Skeletal muscle satellite cell (primary cell): Measurements from ENCODE around the gene S100A11.

ENCODE experiments used
- H3K27me3 ChIP-seq: 2 replicates; pipeline ENCODE4 v1.7.0; 2013; ENCODE audit warnings: low read length; ENCODE audit not compliant: control insufficient read depth, insufficient read depth
- H3K36me3 ChIP-seq: 2 replicates; pipeline ENCODE4 v1.7.0; 2013; ENCODE audit warnings: mild to moderate bottlenecking, control low read depth, low read length; ENCODE audit not compliant: insufficient read depth
- H3K4me1 ChIP-seq: 2 replicates; pipeline ENCODE4 v1.7.0; 2013; ENCODE audit warnings: low read length; ENCODE audit not compliant: control insufficient read depth, insufficient read depth
- H3K4me2 ChIP-seq: 2 replicates; pipeline ENCODE4 v1.7.0; 2013; ENCODE audit warnings: mild to moderate bottlenecking, low read length
- H3K4me3 ChIP-seq: 2 replicates; pipeline ENCODE4 v1.7.0; 2013; ENCODE audit warnings: low read length
- H3K9ac ChIP-seq: 2 replicates; pipeline ENCODE4 v1.7.0; 2013; ENCODE audit warnings: mild to moderate bottlenecking, low read depth, low read length, moderate library complexity
- H3K9me3 ChIP-seq: replicated peaks from 2 replicates; pipeline ENCODE4 v1.7.0; 2013; ENCODE audit warnings: mild to moderate bottlenecking, control low read depth, low read length

Gene S100A11

DNA sequence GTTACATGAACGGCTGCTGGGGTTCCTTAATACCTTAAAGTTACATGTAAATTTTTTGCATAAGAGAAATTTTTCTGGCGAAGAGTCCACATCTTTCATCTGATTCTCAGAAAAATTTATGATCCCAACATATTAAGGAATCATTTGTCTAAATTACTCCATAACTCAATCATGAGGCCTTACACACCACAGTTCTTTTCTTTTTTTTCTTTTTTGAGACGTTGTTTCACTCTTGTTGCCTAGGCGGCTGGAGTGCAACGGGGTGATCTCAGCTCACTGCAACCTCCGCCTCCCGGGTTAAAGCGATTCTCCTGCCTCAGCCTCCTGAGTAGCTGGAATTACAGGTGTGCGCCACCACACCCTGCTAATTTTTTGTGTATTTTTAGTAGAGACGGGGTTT, 2.1 kb upstream of the S100A11 start:
- H3K4me2 ChIP-seq, result no peak overlapping the region
- H3K27me3 ChIP-seq, result peaks cover 31% of the 10 kb centered on the region
- H3K9ac ChIP-seq, result no peak overlapping the region
- H3K4me1 ChIP-seq, result peaks cover 16% of the 10 kb centered on the region
- no peak overlapping the region for H3K4me3 ChIP-seq
- no peaks in the 10 kb centered on the region for H3K9me3 ChIP-seq
- peaks cover 11% of the 10 kb centered on the region for H3K36me3 ChIP-seq

DNA sequence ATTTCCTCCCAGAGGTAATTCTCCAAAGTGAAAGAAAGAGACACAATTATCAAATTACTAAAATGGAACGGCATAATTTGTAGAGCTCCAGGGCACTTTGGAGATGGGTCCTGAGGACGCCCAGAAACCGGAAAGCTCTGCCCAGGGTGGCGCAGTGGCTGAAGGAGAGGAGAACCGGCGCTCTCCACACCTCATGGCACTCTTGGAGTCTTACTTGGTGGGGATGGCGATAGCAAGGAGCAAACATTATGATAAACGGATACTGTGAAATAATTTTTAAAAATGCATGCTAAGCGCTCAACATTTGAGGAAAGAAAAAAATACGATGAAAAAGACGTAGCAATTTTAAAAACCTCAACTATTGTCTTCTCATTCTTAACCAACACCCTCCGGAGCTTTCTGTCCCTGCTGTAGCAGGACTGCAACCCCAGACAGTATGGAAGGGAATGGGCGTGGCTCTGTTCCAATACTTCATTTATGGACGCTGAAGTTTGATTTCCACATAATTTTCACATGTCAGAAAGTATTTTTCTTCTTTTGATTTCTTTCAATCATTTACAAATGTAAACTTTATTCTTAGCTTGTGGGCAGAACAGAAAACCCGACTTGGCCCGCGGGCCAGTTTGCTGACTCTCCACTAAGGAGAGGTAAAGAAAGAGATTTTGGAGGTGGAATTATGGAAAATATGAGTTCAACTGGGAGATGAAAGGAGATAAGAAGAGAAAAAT, 1.1 kb downstream of the S100A11 start:
- peaks cover 12% of the 10 kb centered on the region for H3K27me3 ChIP-seq
- peak overlapping the region; percentile 96 for H3K4me3 ChIP-seq
- H3K4me1 ChIP-seq, result peaks cover 22% of the 10 kb centered on the region

DNA sequence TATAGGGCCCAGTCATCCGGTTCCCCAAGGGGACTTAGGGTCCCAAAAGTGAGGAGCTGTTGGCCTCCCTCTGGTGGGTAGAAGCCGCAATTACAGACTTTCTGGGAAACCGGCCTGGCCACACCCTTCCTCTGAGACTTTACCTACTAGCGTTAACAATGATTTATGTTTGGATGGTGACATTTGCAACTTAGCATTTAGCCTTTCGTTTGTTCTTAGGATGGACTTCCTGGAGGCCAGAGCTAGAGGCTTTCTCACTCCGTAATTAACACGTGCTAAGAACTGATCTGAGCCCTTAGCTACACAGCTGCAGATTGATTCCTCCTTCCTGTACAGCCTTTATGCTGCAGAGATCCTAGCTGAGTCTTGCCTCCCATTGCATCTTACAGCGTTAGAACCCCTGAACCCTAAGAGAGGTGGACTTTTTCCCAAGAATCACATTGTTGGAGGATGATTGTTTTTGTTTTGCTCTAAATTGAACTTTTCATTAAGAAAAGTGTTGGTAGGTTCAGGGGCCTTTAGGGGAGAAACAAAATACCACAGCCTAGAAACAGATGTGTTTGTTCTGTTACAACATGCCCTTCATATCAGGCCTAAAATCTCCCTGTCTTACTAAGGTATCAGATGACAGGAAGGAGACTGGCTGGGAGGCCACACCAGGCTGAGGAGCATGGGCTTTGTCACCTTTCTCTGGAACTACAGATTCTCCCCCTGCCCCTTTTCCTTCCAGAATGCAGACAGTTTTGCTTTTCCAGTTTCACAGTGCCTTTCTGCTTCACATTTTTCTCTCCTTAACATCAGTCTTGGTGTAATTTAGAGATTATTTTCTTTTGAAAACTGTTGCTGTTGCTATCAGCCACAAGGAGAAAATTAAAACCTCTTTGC, 1.9 kb downstream of the S100A11 start:
- peak overlapping the region; percentile 96 for H3K4me3 ChIP-seq
- peaks cover 4% of the 10 kb centered on the region for H3K27me3 ChIP-seq
- H3K4me1 ChIP-seq, result peaks cover 23% of the 10 kb centered on the region
- peak overlapping the region; percentile 100 for H3K9ac ChIP-seq
- no peaks in the 10 kb centered on the region for H3K9me3 ChIP-seq
- peaks cover 41% of the 10 kb centered on the region for H3K36me3 ChIP-seq
- peak overlapping the region; percentile 85 for H3K4me2 ChIP-seq

More for the DNA sequence above, 1.1 kb downstream of the S100A11 start:
- Histone ChIP-seq H3K9me3 (no peaks in the 10 kb centered on the region), H3K9ac (peak overlapping the region; percentile 100), H3K36me3 (peaks cover 40% of the 10 kb centered on the region), H3K4me2 (peak overlapping the region; percentile 85)

DNA sequence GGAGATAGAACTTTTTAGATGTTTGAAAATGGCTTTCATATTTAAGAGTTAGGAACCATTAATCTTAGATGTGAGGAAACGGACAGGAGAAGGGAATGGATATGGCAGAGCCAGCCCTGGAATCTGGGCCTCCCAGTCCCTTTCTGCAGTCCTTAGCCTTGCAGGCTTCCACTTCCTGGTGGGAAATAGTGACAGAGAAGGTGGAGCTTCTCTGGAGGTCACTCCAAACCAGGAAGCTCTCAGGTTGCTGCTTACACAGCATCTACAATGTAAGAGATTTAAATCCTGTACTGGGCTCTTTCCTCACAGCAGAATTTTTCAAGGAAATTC, 2.5 kb downstream of the S100A11 start:
- no peaks in the 10 kb centered on the region for H3K9me3 ChIP-seq
- peaks cover 41% of the 10 kb centered on the region for H3K36me3 ChIP-seq
- H3K27me3 ChIP-seq, result no peaks in the 10 kb centered on the region
- H3K4me1 ChIP-seq, result peaks cover 25% of the 10 kb centered on the region
- peak overlapping the region; percentile 100 for H3K9ac ChIP-seq
- H3K4me3 ChIP-seq, result peak overlapping the region; percentile 96
- peak overlapping the region; percentile 85 for H3K4me2 ChIP-seq

DNA sequence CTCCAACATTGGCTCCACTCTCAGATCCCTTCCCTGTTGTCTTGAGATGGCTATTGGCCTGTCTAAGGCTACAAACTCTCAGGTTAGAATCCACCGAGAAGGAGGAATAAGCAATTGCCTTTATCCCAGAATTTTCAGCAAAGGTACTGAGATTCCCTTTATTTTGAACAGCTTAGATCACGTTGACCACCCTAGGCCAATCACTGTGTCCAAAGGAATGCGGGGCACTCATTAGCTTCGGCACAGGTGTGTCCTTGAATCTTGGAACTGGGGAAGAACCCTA, 6.9 kb downstream of the S100A11 start:
- Histone ChIP-seq H3K4me2 (no peak overlapping the region), H3K36me3 (peaks cover 37% of the 10 kb centered on the region), H3K9me3 (no peaks in the 10 kb centered on the region), H3K4me1 (peaks cover 18% of the 10 kb centered on the region), H3K27me3 (no peaks in the 10 kb centered on the region), H3K4me3 (no peak overlapping the region), H3K9ac (no peak overlapping the region)

DNA sequence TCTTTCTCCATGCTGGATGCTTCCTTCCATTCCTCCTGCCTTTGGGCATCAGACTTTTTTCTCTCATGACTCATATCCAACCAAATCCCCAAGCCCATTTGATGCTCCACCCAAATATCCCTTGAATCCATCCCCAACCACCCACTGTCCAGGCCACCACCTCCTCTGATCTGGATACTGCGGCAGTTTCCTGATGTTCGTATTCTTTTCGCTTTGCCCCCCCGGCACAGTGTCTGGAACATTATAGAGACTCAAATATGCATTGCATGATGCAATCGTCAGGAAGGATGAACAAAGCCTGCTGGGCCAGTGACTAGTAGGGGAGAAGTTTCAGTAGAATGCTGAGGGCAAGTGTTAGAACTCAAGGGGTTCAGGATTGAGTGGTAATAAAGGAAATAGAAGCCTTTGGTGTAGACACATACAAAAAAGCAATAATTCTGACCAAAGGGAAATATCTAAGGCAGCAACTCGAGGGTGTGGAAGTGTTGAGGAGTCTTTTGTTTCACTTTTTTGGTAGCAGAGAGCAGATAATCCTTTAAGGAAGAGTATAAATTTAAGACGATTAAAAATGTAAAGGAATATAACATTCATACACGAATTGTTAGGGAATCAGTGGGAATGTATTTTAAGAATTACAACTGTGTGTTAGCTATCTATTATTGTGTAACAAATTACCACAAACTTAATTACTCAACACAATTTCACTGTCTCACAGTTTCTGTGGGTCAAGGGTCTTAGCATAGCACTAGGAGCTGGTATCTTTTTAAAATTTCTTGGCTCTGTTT, 7.5 kb downstream of the S100A11 start:
- no peak overlapping the region for H3K4me3 ChIP-seq
- H3K27me3 ChIP-seq, result no peaks in the 10 kb centered on the region
- no peak overlapping the region for H3K4me2 ChIP-seq
- H3K9ac ChIP-seq, result no peak overlapping the region
- no peaks in the 10 kb centered on the region for H3K9me3 ChIP-seq
- peaks cover 35% of the 10 kb centered on the region for H3K36me3 ChIP-seq
- H3K4me1 ChIP-seq, result peaks cover 13% of the 10 kb centered on the region

DNA sequence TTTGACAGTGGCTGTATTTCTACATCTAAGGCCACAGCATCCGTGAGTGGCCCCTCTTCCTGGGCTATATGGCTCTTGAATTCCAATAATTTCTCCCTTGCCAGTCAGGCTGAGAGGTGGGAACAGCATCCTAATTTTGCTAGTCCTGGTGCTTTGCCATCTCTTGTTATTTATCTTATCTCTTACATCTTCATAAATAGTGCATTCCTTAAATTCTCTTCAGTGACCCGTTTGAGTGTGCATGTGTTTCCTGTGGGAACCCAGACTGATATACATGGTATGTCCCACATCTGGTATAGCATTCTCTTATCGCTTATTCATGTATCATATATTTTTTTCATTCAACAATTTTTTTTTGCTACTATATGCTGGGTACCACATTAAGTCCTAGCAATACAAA, 9.9 kb downstream of the S100A11 start:
- H3K4me2 ChIP-seq, result no peak overlapping the region
- peaks cover 3% of the 10 kb centered on the region for H3K4me1 ChIP-seq

DNA sequence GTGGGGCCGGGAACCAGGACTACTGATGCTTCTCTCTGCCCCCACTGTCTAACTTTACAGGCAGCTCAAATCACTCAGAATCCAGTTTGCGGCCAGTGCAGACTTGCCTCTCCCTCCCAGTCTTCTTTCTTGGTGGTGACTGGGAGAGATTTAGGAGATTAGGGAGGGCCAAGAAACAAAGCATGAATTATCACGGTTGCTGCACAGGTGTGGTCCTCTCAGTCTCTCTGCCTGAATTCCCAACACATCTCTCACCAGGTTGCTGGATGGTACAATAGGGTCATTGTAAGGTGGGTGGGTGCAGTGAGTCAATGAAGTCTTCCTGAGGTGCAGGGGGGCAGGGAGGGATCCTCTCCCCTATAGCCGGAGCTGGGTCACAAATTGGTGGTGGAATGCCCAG, 12.6 kb downstream of the S100A11 start:
- no peaks in the 10 kb centered on the region for H3K9me3 ChIP-seq
- no peak overlapping the region for H3K4me2 ChIP-seq
- no peak overlapping the region for H3K9ac ChIP-seq
- no peaks in the 10 kb centered on the region for H3K4me1 ChIP-seq
- peaks cover 25% of the 10 kb centered on the region for H3K27me3 ChIP-seq
- H3K4me3 ChIP-seq, result no peak overlapping the region
- no peaks in the 10 kb centered on the region for H3K36me3 ChIP-seq

More for the DNA sequence above, 9.9 kb downstream of the S100A11 start:
- H3K36me3 ChIP-seq, result peaks cover 11% of the 10 kb centered on the region
- peaks cover 18% of the 10 kb centered on the region for H3K27me3 ChIP-seq
- H3K4me3 ChIP-seq, result no peak overlapping the region
- H3K9ac ChIP-seq, result no peak overlapping the region
- H3K9me3 ChIP-seq, result no peaks in the 10 kb centered on the region

DNA sequence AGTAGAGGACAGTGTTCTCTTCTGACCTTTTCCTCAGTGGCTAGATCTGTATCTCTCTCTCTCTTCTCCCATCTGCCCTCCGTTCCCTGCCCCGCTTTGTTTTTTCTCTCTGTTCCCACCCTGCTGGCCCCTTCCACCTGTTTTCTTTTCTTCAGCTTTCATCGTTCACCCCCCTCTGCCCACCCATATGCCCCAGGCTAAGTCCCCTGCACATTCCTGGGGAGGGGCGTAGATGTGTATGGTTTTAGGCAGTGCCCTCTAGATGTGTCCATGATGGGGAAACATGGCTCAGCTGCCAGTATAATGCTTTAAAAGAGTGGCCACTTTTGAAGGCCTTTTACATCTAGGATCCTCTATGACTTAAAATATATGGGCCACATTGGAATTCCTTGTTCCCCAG, 13.6 kb downstream of the S100A11 start:
- peaks cover 25% of the 10 kb centered on the region for H3K27me3 ChIP-seq
- H3K9me3 ChIP-seq, result no peaks in the 10 kb centered on the region
- H3K4me2 ChIP-seq, result no peak overlapping the region
- H3K4me3 ChIP-seq, result no peak overlapping the region
- no peaks in the 10 kb centered on the region for H3K4me1 ChIP-seq
- H3K9ac ChIP-seq, result no peak overlapping the region
- no peaks in the 10 kb centered on the region for H3K36me3 ChIP-seq

DNA sequence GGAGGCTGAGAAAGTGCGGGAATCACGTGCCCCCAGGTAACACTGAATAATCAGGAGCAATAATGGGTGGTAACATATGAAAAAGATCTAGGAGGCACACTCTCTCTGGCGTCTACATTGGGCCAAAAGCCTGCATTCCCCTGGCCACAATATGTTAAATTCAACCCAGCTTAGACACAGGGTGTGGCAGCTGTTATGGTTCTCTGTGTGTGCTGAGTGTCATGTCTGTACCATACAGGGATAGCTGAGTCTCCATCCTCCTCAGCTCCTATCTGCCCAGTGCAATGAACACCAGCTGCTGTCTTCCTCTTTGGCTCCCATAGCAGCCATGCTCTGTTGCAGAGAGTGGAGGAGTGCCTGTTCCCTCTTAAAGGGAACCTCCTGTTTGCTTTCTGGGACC, 14.3 kb downstream of the S100A11 start:
- H3K4me3 ChIP-seq, result no peak overlapping the region
- H3K36me3 ChIP-seq, result no peaks in the 10 kb centered on the region
- H3K9ac ChIP-seq, result no peak overlapping the region
- H3K4me1 ChIP-seq, result no peaks in the 10 kb centered on the region
- no peak overlapping the region for H3K4me2 ChIP-seq
- H3K9me3 ChIP-seq, result no peaks in the 10 kb centered on the region
- peaks cover 27% of the 10 kb centered on the region for H3K27me3 ChIP-seq

DNA sequence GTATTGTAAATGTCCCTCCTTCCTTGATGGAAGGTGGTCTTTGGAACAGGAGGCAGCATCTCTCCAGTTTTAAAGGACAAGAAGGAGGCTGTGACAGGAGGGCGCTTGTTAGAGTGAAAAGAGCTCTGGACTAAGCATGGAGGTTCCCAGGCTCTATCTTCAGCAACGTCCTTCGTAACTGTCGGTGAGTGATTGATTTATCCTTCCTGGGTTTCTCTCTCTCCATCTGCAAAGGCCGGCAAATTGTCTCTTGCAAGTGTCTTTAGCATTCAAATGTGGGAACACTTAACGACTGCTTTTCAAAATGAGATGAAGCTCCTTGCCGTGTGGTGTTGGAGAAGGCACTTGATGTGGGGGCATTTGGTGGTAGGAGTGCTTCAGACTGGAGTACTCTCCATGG, 15.2 kb downstream of the S100A11 start:
- Histone ChIP-seq H3K4me2 (no peak overlapping the region), H3K4me3 (no peak overlapping the region), H3K9me3 (no peaks in the 10 kb centered on the region), H3K36me3 (no peaks in the 10 kb centered on the region), H3K9ac (no peak overlapping the region), H3K4me1 (no peaks in the 10 kb centered on the region), H3K27me3 (peaks cover 32% of the 10 kb centered on the region)
